H9 (cell line): ENCODE data around the gene CD151. TPM values are rescaled to one million over a fixed set of nuclear protein-coding genes. Genes with fewer than 3 reads are reported as not detected.

Experiments used
- DNase-seq: peaks from one replicate; pipeline ENCODE4 v3.0.0-alpha.2; 2017
- H2AFZ ChIP-seq: one replicate; pipeline ENCODE4 v1.6.1; 2013; ENCODE audit warnings: mild to moderate bottlenecking, low read length, control low read depth, moderate library complexity
- H2AK5ac ChIP-seq: 2 replicates; pipeline ENCODE4 v1.6.1; 2013; ENCODE audit warnings: low read length, control low read depth, mixed read lengths; ENCODE audit not compliant: insufficient read length
- H2BK120ac ChIP-seq: one replicate; pipeline ENCODE4 v1.6.1; 2013; ENCODE audit warnings: low read depth, mild to moderate bottlenecking, low read length, control low read depth, inconsistent platforms; ENCODE audit not compliant: poor library complexity, severe bottlenecking
- H2BK12ac ChIP-seq: 2 replicates; pipeline ENCODE4 v1.6.1; 2013; ENCODE audit warnings: low read length, control low read depth, mixed read lengths, low read depth; ENCODE audit not compliant: insufficient read length
- H2BK15ac ChIP-seq: 2 replicates; pipeline ENCODE4 v1.6.1; 2013; ENCODE audit warnings: low read depth, low read length, control low read depth
- H2BK20ac ChIP-seq: one replicate; pipeline ENCODE4 v1.6.1; 2013; ENCODE audit warnings: low read depth, mild to moderate bottlenecking, low read length, control low read depth, inconsistent platforms; ENCODE audit not compliant: poor library complexity, severe bottlenecking
- H2BK5ac ChIP-seq: 2 replicates; pipeline ENCODE4 v1.6.1; 2013; ENCODE audit warnings: low read length, control low read depth, mixed read lengths; ENCODE audit not compliant: insufficient read length
- H3K14ac ChIP-seq: 2 replicates; pipeline ENCODE4 v1.6.1; 2013; ENCODE audit warnings: low read length, control low read depth; ENCODE audit not compliant: insufficient read depth
- H3K18ac ChIP-seq: 2 replicates; pipeline ENCODE4 v1.6.1; 2013; ENCODE audit warnings: low read depth, mild to moderate bottlenecking, mixed read lengths, low read length, control low read depth; ENCODE audit not compliant: insufficient read length
- H3K23ac ChIP-seq: 2 replicates; pipeline ENCODE4 v1.6.1; 2013; ENCODE audit warnings: low read length, control low read depth, mixed read lengths, low read depth; ENCODE audit not compliant: insufficient read length
- H3K23me2 ChIP-seq: 2 replicates; pipeline ENCODE4 v1.6.1; 2013; ENCODE audit warnings: low read depth, mild to moderate bottlenecking, mixed read lengths, low read length, control low read depth; ENCODE audit not compliant: insufficient read length, poor library complexity, severe bottlenecking
- H3K27ac ChIP-seq: 2 replicates; pipeline ENCODE4 v1.5.1; 2013; ENCODE audit warnings: low read length, control low read depth, mixed read lengths, low read depth; ENCODE audit not compliant: insufficient read length
- H3K27me3 ChIP-seq: 2 replicates; pipeline ENCODE4 v1.6.1; 2013; ENCODE audit warnings: low read length, control low read depth, inconsistent platforms; ENCODE audit not compliant: insufficient read depth
- H3K4ac ChIP-seq: 2 replicates; pipeline ENCODE4 v1.6.1; 2013; ENCODE audit warnings: low read depth, mild to moderate bottlenecking, control low read depth, inconsistent platforms, low read length, moderate library complexity
- H3K4me1 ChIP-seq: 2 replicates; pipeline ENCODE4 v1.6.1; 2013; ENCODE audit warnings: low read length, control low read depth, inconsistent platforms; ENCODE audit not compliant: insufficient read depth
- H3K4me2 ChIP-seq: 2 replicates; pipeline ENCODE4 v1.6.1; 2013; ENCODE audit warnings: low read length, control low read depth, mixed read lengths; ENCODE audit not compliant: insufficient read length, insufficient read depth
- H3K56ac ChIP-seq: 2 replicates; pipeline ENCODE4 v1.6.1; 2013; ENCODE audit warnings: low read depth, mild to moderate bottlenecking, mixed read lengths, low read length, control low read depth; ENCODE audit not compliant: insufficient read length
- H3K79me1 ChIP-seq: 2 replicates; pipeline ENCODE4 v1.6.1; 2013; ENCODE audit warnings: low read depth, mild to moderate bottlenecking, moderate library complexity, low read length, control low read depth, inconsistent platforms; ENCODE audit not compliant: insufficient read depth, poor library complexity, severe bottlenecking
- H3K79me2 ChIP-seq: 2 replicates; pipeline ENCODE4 v1.6.1; 2013; ENCODE audit warnings: low read length, control low read depth, inconsistent platforms; ENCODE audit not compliant: insufficient read depth
- H3K9ac ChIP-seq: 2 replicates; pipeline ENCODE4 v1.6.1; 2013; ENCODE audit warnings: low read length, control low read depth, mixed read lengths; ENCODE audit not compliant: insufficient read length; ENCODE audit errors: extremely low read depth
- H3K9me3 ChIP-seq: one replicate; pipeline ENCODE4 v1.6.1; 2013; ENCODE audit warnings: low read depth, low read length, inconsistent platforms; ENCODE audit not compliant: control insufficient read depth
- H3T11ph ChIP-seq: one replicate; pipeline ENCODE4 v1.6.1; 2013; ENCODE audit warnings: mild to moderate bottlenecking, low read length, control low read depth, inconsistent platforms
- H4K20me1 ChIP-seq: one replicate; pipeline ENCODE4 v1.6.1; 2013; ENCODE audit not compliant: control insufficient read depth, insufficient read length, insufficient read depth
- H4K5ac ChIP-seq: 2 replicates; pipeline ENCODE4 v1.6.1; 2013; ENCODE audit warnings: low read depth, mild to moderate bottlenecking, mixed read lengths, low read length, control low read depth; ENCODE audit not compliant: insufficient read length
- H4K8ac ChIP-seq: replicated peaks from 2 replicates; pipeline ENCODE4 v1.6.1; 2013; ENCODE audit warnings: low read length, control low read depth, mixed read lengths, low read depth; ENCODE audit not compliant: insufficient read length
- H4K91ac ChIP-seq: 2 replicates; pipeline ENCODE4 v1.6.1; 2013; ENCODE audit warnings: low read depth, mild to moderate bottlenecking, moderate library complexity, mixed read lengths, low read length, control low read depth; ENCODE audit not compliant: insufficient read length
- H3K27ac Mint-ChIP-seq, 3 experiments: 2 replicates in 2 of 3; 3 replicates in 1 of 3; pipeline ENCODE4 v1.8.0; 2020 to 2021; ENCODE audit warnings: mixed read lengths in 3 of 3, mild to moderate bottlenecking in 1 of 3, moderate library complexity in 1 of 3
- H3K27me3 Mint-ChIP-seq: 2 replicates; pipeline ENCODE4 v1.8.0; 2021; ENCODE audit warnings: low read depth, mild to moderate bottlenecking, moderate library complexity, mixed read lengths
- H3K36me3 Mint-ChIP-seq, 3 experiments: 2 replicates in 2 of 3; 3 replicates in 1 of 3; pipeline ENCODE4 v1.8.0; 2020 to 2021; ENCODE audit warnings: low read depth in 3 of 3, mixed read lengths in 3 of 3; ENCODE audit not compliant: insufficient read depth in 1 of 3
- H3K4me1 Mint-ChIP-seq, 2 experiments: 2 replicates each; pipeline ENCODE4 v1.8.0; 2020; ENCODE audit warnings: mixed read lengths in 2 of 2
- H3K4me3 Mint-ChIP-seq, 2 experiments: 2 replicates in 1 of 2; 3 replicates in 1 of 2; pipeline ENCODE4 v1.8.0; 2020 to 2021; ENCODE audit warnings: mild to moderate bottlenecking in 2 of 2, mixed read lengths in 2 of 2, moderate library complexity in 1 of 2
- H3K9me3 Mint-ChIP-seq, 2 experiments: 2 replicates in 1 of 2; 3 replicates in 1 of 2; pipeline ENCODE4 v1.8.0; 2020; ENCODE audit warnings: mild to moderate bottlenecking in 2 of 2, mixed read lengths in 2 of 2, moderate library complexity in 1 of 2
- WGBS: extraction: QIAGEN DNeasy Blood & Tissue Kit; methylation state at CpG from one replicate; pipeline ENCODE4 v1.1.7; 2013; ENCODE audit warnings: missing lambda C conversion rate, low lambda C conversion rate, mixed read lengths; ENCODE audit not compliant: insufficient read length; ENCODE audit errors: extremely low coverage; 5-methylcytosine and 5-hydroxymethylcytosine counted together
- total RNA-seq: library from RNA; stranded (reverse); gene quantifications from 2 replicates; pipeline ENCODE4 v1.2.1, GENCODE V29; 2021
- TF ChIP-seq, protein P1 (sequence below): fragments of 200-600 bp; sonication (generic); conservative IDR thresholded peaks from 3 replicates; pipeline ENCODE4 v1.8.0; 2021; ENCODE audit warnings: antibody characterized with exemption, mild to moderate bottlenecking

Gene CD151
- total RNA-seq, 1 experiment from 2014 or later: 138 TPM

- H4K91ac ChIP-seq: no peak overlapping the region
- H2AFZ ChIP-seq: no peak overlapping the region
- H2BK12ac ChIP-seq: no peak overlapping the region
- H3K4me3 Mint-ChIP-seq: no peak overlapping the region
- no peak overlapping the region for H2BK5ac ChIP-seq
- H3K27me3 Mint-ChIP-seq: peaks cover 8% of the 10 kb centered on the region
- no peaks in the 10 kb centered on the region for H3K9me3 Mint-ChIP-seq
- no peak overlapping the region for H3K9ac ChIP-seq
- H3K36me3 Mint-ChIP-seq: no peaks in the 10 kb centered on the region; a peak in 1 of 7 replicates
- no peak overlapping the region for H4K5ac ChIP-seq
- H3K4me2 ChIP-seq: no peak overlapping the region
- H2BK15ac ChIP-seq: no peak overlapping the region
- no peak overlapping the region for H3K18ac ChIP-seq
- no peaks in the 10 kb centered on the region for H3K4me1 ChIP-seq
- H3K56ac ChIP-seq: no peak overlapping the region
- H3K14ac ChIP-seq: no peak overlapping the region
- no peaks in the 10 kb centered on the region; the same call in 1 of the 2 replicates for H3K27me3 ChIP-seq
- no peak overlapping the region for H2BK120ac ChIP-seq
- H4K8ac ChIP-seq: no peak overlapping the region
- no peaks in the 10 kb centered on the region for H3K9me3 ChIP-seq
- H3K4ac ChIP-seq: no peak overlapping the region
- no peak overlapping the region for H3K23ac ChIP-seq
- peaks cover 12% of the 10 kb centered on the region for H3K23me2 ChIP-seq
- no peaks in the 10 kb centered on the region for H4K20me1 ChIP-seq
- H3K4me1 Mint-ChIP-seq: peaks cover 8 to 43% of the 10 kb centered on the region in 2 experiments
- H3K27ac ChIP-seq: no peak overlapping the region
- no peaks in the 10 kb centered on the region for H3K79me2 ChIP-seq
- no peaks in the 10 kb centered on the region for H3K79me1 ChIP-seq
- H2AK5ac ChIP-seq: no peak overlapping the region
- no peak overlapping the region for H3K27ac Mint-ChIP-seq
- H2BK20ac ChIP-seq: no peak overlapping the region
- no CpG with 5 or more reads among the region's 15 CpGs for WGBS
- DNase-seq: no peak
- H3T11ph ChIP-seq: no peak overlapping the region
- TF ChIP-seq, protein P1, sequence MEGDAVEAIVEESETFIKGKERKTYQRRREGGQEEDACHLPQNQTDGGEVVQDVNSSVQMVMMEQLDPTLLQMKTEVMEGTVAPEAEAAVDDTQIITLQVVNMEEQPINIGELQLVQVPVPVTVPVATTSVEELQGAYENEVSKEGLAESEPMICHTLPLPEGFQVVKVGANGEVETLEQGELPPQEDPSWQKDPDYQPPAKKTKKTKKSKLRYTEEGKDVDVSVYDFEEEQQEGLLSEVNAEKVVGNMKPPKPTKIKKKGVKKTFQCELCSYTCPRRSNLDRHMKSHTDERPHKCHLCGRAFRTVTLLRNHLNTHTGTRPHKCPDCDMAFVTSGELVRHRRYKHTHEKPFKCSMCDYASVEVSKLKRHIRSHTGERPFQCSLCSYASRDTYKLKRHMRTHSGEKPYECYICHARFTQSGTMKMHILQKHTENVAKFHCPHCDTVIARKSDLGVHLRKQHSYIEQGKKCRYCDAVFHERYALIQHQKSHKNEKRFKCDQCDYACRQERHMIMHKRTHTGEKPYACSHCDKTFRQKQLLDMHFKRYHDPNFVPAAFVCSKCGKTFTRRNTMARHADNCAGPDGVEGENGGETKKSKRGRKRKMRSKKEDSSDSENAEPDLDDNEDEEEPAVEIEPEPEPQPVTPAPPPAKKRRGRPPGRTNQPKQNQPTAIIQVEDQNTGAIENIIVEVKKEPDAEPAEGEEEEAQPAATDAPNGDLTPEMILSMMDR: no peak
These were observed 20.0 kb downstream of the CD151 start for GRCh38 chr11:852762-853161.
